Measurements from ENCODE around the gene RAD23B. TPM values are rescaled to one million over a fixed set of nuclear protein-coding genes. Genes with fewer than 3 reads are reported as not detected.

Gene RAD23B
- total and polyA plus RNA-seq, 11 donors: 39.8 to 144 (median 105) TPM

Other genes starting within 250 kb of the RAD23B start
- gene KLF4, start 206.5 kb downstream of the RAD23B start, total RNA-seq: 10 to 100 TPM; 17.1 to 63.3 (median 21.3) TPM
- gene KLF4, start 206.5 kb downstream of the RAD23B start, polyA plus RNA-seq: 10 to 100 TPM in 1 of 2 donors, 1 to 10 TPM in 1; 9.9 to 22.2 TPM

Data from heart left ventricle (tissue), 11 donors.